BJ (cell line): Measurements from ENCODE around the gene CFAP43. TPM values are rescaled to one million over a fixed set of nuclear protein-coding genes. Genes with fewer than 3 reads are reported as not detected.
"Not testable (repeated sequence)": the region's sequence is repeated elsewhere in the genome, so short reads cannot be mapped to it uniquely, and the experiment has no call there.

ENCODE experiments used
- CTCF ChIA-PET: fragments of 350-600 bp; formaldehyde crosslinking; extraction: SDS; loops from one replicate; lab custom pipeline; 2021; ENCODE audit warnings: antibody characterized with exemption, inconsistent platforms; lab: Yijun Ruan, JAX
- POLR2A ChIA-PET: fragments of 300-600 bp; sonication (Branson Sonifier 250); formaldehyde crosslinking; extraction: SDS; loops from one replicate; lab custom pipeline; 2021; ENCODE audit warnings: antibody characterized with exemption; lab: Charles Lee
- DNase-seq: peaks from one replicate; pipeline ENCODE4 v3.0.0-alpha.2; 2011; ENCODE audit warnings: low read depth
- H3K27me3 ChIP-seq: 2 replicates; pipeline ENCODE4 v1.6.0; 2011; ENCODE audit warnings: low read length; ENCODE audit not compliant: control insufficient read depth, insufficient read depth
- H3K36me3 ChIP-seq: 2 replicates; pipeline ENCODE4 v1.5.1; 2011; ENCODE audit warnings: low read length; ENCODE audit not compliant: control insufficient read depth, insufficient read depth
- H3K4me3 ChIP-seq: 2 replicates; pipeline ENCODE4 v1.5.1; 2011; ENCODE audit warnings: low read depth, mild to moderate bottlenecking, control low read depth, low read length
- CTCF ChIP-seq: IDR thresholded peaks from 2 replicates; pipeline ENCODE4 v1.5.1; 2011; ENCODE audit warnings: low read depth, mild to moderate bottlenecking, control low read depth, inconsistent platforms, low read length, moderate library complexity; ENCODE audit not compliant: insufficient read depth
- polyA plus RNA-seq: library from polyadenylated mRNA; depleted of rRNA; stranded (reverse); fragments of >200 nt; gene quantifications from 2 replicates; pipeline ENCODE4 v1.2.3, GENCODE V29; 2011

Gene CFAP43
- polyA plus RNA-seq, 1 experiment = 0.05 TPM

GRCh38 chr10:104246976-104247375 lies 14.8 kb upstream of the CFAP43 start:
- peaks cover 1% of the 10 kb centered on the region; the same call in 1 of the 2 replicates for H3K27me3 ChIP-seq
- no peak overlapping the region for H3K4me3 ChIP-seq
- POLR2A ChIA-PET = no interaction called here
- no peak for DNase-seq
- CTCF ChIA-PET = no interaction called here
- TF ChIP-seq CTCF = no peak
- no peaks in the 10 kb centered on the region for H3K36me3 ChIP-seq

GRCh38 chr10:104245066-104245632 lies 13.0 kb upstream of the CFAP43 start:
- POLR2A ChIA-PET = no interaction called here
- CTCF ChIA-PET = interaction anchor here (0.7 kb wide), 1 partner anchor 10 kb away, joined by 3 read pairs; no protein-coding TSS in a partner anchor
- DNase-seq = no peak
- Histone ChIP-seq H3K27me3 (peaks cover 6% of the 10 kb centered on the region), H3K4me3 (no peak overlapping the region), H3K36me3 (no peaks in the 10 kb centered on the region)
- TF ChIP-seq CTCF = no peak

- no peak for TF ChIP-seq CTCF
- CTCF ChIA-PET = no interaction called here
- no peak for DNase-seq
- Histone ChIP-seq H3K27me3 (peaks cover 7% of the 10 kb centered on the region), H3K4me3 (no peak overlapping the region), H3K36me3 (no peaks in the 10 kb centered on the region)
- POLR2A ChIA-PET = no interaction called here
Observed at GRCh38 chr10:104243512-104243911, 11.3 kb upstream of the CFAP43 start.

GRCh38 chr10:104243009-104243408 lies 10.8 kb upstream of the CFAP43 start:
- POLR2A ChIA-PET, CTCF ChIA-PET, H3K4me3 ChIP-seq, H3K27me3 ChIP-seq, DNase-seq, H3K36me3 ChIP-seq: not testable (repeated sequence)

- ChIA-PET CTCF (interaction anchor here (1.1 kb wide), 1 partner anchor 9 kb away, joined by 3 read pairs; no protein-coding TSS in a partner anchor), POLR2A (no interaction called here)
- H3K36me3 ChIP-seq = no peaks in the 10 kb centered on the region
- no peak for TF ChIP-seq CTCF
- DNase-seq = no peak
- H3K4me3 ChIP-seq = no peak overlapping the region
- peaks cover 7% of the 10 kb centered on the region for H3K27me3 ChIP-seq
Observed at GRCh38 chr10:104242545-104242944, 10.4 kb upstream of the CFAP43 start.

- peaks cover 7% of the 10 kb centered on the region for H3K27me3 ChIP-seq
- H3K36me3 ChIP-seq = no peaks in the 10 kb centered on the region
- POLR2A ChIA-PET = no interaction called here
- CTCF ChIA-PET = no interaction called here
- no peak for DNase-seq
- no peak for TF ChIP-seq CTCF
- H3K4me3 ChIP-seq = no peak overlapping the region
Observed at GRCh38 chr10:104240078-104240477, 7.9 kb upstream of the CFAP43 start.
